SKM-1 (cell line): ENCODE data around the gene CCDC149.
"Not testable (repeated sequence)": the region's sequence is repeated elsewhere in the genome, so short reads cannot be mapped to it uniquely, and the experiment has no call there.

Experiments
- DNase-seq: peaks from one replicate; lab custom pipeline; 2025; ENCODE audit not compliant: unreplicated experiment; lab: John Stamatoyannopoulos, UW

CCDC149 gene

DNA sequence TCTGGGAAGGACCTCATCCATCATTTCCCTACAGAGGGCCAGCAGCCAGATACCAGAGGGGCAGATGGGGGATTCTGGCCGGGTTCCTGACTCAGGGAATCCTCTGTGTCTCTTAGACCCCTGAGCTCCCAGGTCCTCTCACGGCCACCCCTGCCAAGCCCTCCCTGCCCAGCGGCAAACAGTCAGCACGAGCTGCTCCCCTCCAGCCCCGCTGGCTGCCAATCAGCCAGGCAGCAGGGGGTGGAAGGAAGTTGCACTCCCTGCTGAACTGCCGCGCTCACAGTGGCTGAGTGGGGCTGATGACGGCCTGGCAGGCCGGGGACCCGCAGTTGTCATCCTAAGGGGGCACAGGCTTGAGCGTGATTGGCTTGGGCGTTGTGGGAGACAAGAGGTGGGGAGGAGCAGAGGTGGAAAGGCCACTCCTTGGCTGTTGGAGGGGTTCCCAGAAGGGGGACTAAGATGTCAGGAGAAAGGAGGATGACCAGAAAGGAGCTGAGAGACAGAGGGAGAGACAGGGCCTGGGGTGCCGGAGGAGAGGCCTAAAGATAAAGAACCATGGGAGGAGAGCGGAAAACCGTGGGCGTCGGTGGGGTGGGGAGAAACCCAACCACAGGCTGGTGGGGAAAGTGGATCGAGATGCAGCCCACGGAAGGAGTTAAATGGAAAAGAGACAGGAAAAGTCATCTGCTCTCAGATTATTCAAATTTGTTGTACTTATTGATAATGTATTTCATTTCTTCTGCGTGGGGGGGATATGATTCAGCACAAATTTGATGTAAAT lies 4.4 kb upstream of the CCDC149 start:
- DNase-seq = no peak

DNA sequence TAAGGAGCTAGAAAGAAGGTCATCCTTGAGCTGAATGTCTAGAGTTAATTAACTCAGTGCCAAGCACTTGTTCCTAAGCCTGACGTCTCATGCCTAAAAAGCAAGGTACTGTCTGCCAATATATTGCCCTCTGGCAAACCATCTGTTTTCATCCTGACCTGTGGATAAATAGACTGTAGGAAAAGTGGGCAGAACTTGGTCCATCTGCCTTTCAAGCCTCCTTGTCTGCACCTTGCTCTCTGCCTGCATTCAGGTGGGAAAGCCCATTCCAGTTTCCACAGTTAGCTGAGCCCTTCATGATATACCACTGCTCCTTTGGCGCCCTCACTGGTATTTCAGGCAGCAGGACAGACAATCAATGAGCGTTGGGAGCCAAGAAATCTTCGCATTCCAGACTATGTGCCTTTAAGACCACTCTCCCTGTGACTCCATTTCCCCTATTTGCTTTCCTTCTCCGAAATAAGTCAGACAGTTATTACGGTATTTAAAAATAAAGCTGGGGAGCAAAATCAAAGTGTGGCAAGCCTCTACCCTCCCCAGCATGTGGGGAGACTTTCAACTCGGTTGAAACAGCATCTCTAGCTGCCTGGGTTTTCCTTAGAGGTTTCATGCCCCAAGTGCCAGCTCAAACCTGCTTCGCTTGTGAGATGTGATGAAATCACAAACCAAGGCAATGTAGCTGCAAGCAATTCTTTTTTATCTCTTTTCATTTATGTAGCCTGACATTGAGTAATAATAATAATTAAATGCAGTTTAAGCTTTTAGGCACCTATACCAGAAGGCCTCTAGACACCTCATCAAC lies 2.5 kb upstream of the CCDC149 start:
- no peak for DNase-seq

DNA sequence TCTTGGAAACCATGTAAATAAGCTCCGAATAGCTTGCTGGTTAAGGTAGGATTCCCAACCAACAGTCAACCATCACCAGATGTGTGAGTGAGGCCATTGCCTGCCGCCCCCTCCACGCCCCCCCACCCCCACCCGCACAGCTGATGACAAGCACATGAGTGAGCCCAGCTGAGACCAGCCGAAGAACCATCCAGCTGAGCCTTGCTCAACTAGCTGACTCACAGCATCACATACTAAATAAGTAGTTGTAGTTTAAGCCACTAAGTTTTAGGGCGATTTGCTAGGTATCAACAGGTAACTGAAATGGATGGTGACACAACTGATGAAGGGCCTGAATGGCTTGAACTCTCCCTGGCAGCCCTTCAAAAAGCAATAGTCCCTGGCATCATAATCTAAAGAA lies 1.6 kb upstream of the CCDC149 start:
- DNase-seq = no peak

DNA sequence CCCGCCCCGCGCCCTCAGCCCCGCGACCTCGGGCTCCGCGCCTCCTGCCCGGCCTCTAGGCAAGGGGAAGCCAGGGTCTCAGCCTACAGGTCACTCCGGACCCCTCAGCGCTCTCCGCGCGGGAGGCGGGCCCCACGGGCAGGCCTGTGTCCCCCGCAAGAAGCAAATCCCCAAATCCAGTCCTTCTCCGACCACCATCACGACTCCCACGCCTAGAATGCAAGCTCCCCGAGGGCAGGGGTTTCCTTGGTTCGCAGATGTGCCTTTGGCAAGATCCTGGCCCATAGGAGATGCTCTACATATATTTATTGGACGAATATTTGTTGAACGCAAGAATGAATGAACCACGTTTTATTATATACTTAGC lies 260 bp upstream of the CCDC149 start:
- no peak for DNase-seq

DNA sequence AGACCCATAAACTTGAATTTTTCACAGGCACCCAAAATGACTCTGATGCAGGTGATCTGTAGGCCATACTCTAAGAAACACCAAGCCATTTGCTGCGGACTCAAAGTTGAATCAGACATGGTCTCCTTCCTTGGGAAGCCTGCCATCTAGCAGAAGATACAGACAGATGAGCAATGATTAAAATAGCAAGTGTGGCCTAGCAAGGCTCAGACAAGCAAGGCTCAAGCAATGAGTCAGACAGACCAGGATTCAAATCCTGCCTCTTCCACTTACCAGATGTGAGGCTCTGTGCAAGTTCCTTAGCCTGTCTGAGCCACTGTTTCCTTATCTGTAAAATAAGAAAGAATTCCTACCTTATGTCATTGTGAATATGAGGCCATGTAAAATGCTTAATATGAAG lies 2.3 kb downstream of the CCDC149 start:
- DNase-seq = no peak

DNA sequence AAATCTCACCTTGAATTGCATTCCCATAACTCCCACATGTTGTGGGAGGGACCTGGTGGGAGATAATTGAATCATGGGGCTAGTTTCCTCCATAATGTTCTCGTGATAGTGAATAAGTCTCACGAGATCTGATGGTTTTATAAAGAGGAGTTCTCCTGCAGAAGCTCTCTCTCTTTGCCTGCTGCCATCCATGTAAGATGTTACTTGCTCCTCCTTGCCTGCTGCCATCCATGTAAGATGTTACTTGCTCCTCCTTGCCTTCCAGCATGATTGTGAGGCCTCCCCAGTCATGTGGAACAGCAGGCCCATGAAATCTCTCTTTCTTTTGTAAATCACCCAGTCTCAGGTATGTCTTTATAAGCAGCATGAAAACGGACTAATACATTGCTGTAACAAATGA lies 3.2 kb downstream of the CCDC149 start:
- DNase-seq = not testable (repeated sequence)

DNA sequence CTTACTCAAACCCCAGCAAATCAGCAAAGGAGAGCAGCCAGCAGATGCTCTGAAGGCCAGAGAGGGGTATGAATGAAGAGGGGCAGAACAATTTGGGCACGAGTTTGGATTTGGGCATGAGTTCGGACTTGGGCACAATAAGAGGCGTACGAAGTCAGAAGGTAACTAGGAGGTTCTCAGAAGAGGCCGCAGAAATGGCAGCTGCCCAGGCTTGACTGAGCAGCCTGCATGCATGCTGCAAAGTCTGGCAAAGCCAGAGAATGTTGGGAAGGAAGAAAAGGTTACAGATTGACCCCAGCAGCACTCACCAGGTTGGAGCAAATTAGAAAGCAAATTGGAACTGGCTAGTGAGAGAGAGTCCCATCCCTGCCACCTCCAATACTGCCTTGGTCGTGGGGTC lies 15.2 kb downstream of the CCDC149 start:
- no peak for DNase-seq

DNA sequence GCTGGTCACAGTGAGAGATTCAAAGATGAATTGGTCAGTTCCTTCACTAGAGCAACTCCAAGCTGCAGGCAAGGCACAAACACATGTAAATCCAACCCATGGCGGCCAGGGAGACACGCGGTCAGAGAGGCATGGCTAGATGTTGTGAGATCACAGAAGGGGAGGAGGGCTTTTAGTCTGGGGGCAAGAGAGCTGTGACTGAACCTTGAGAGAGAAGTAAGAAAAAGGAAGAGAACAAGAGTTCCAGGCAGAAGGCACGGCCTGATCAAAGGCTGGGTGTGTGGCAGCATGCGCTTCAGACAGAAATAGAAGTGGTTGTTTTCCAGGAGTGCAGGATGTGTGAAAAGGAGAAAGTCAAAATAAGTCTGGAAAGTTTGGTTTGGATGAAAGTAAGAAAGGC lies 15.9 kb downstream of the CCDC149 start:
- DNase-seq = no peak

DNA sequence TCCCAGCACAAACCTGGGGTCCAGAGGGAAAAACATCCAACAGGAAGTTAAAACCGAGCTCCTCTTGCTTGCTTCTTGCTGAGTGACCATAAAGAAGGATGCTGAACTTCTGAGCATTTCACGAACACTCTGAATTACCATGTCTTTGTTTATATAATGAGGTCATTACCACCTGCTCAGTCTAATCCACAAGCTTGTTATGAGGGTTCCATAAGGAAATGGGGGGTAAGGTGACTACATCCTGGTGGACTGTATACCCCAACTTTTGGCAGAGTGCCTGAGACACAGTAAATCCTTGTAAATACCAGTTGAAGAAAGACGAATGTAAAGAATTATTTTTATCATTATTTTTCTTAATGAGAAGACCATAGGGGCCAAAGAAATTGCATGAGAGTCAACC lies 16.8 kb downstream of the CCDC149 start:
- no peak for DNase-seq

DNA sequence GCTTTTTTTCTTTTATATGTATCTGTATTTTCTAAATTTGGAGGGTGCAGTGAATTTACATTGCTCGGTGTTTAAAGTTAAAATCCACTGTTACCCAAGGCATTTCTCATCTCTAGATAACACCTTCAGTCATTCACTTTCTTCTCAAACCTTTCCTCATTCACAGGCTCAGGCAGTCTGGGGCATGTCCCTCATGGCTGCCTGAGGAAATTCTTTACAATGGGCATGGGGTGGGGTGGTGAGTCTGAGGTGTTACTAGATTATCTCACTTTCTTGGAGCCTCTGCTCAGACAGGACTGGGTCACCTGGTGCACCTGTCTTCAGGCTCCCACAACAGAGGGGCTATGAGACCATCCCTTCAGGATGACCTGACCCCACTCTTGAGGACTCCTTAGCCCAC lies 17.4 kb downstream of the CCDC149 start:
- DNase-seq = no peak

DNA sequence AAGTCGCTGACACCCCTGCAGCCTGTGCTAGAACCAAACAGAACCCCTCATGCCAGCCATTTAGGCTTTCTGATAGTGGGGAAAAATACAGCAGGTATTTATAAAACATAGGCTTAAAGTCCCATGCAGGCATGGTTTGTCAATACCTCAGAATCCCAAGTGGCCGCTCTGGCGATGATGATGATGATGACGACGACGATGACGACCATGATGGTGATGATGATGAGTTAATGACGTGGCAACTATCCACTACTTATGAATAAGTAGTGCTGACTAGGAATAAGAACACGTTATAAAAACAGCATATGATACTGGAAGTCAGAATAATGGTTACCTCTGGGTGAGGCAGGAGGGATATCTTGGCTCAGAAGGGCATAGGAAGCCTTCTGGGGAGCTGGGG lies 18.0 kb downstream of the CCDC149 start:
- no peak for DNase-seq

DNA sequence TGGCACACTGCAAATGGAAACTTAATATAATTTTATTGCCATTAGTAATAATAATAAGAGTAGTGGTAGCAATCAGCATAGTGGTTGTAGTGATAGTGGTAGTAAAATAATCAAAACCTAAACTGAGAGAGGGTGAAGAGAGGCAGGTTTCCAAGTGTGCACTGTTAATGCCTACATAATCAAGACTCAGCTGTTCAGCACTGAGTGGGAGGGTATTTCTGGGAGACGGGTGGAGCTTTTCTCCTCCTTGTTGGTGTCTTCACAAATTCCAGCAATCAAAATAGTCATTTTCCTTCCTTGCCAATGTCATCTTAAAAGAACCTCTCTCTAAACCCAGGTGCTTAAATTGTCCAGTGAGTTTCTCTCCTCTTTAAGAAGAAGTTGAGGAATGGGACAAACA lies 18.6 kb downstream of the CCDC149 start:
- no peak for DNase-seq

DNA sequence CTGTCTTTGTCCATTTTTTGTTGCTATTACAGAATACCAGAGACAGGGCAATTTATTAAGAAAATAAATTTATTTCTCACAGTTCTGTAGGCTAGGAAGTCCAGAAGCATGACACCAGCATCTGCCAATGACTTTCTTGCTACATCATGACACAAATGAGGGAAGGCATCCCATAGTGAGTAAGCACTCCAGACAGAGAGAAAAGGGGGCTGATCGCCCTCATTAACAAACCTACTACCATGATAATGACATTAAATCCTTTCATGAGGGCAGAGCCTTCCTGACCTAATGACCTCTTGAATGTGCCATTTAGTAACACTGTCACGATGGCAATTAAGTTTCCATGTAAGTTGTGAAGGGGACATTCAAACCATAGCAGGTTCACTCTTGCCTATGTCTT lies 20.1 kb downstream of the CCDC149 start:
- DNase-seq = no peak

DNA sequence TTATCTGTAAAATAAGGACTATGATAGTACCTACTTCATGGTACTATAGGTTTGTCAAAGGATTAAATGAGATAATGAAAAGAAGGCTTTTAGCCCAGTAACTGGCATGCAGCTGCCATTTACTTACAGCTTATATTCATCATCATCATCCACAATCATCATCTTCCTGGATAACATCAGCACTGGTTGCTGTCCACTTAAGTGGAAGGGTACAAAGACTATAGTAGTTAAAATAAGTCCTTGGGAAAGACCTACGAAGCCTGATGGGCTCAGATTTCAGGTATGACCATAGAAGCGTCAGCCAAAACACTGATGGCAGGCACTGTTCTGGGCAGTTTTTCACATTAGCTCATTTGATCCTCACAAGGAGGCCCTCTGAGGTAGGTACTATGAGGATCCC lies 20.6 kb downstream of the CCDC149 start:
- no peak for DNase-seq

DNA sequence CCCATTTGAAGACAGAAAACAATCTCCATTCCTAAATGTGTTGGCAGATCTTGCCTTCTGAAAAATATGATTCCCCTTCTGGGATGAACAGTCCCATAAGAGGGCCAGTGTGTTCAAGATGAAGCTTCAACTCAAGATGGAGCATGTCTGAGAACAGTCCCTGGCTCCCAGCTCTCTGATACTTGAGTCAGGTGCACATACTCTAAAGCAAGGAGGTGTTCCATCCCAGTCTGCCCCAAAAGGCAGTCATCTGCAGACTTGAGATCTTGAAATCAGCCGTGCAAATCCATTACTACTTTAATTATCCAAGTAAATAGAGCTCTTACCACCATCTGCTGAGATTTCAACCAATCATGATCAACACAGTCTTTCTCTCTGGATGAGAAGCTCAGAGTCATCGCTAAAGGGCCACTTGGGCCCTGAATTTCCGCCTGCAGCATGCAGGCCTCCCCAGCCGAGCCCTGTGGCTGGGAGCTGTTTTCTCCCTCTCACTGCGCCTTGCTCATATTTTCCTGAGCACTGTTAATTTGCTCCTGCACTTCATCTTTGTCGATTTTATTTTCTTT lies 22.2 kb downstream of the CCDC149 start:
- DNase-seq = no peak

DNA sequence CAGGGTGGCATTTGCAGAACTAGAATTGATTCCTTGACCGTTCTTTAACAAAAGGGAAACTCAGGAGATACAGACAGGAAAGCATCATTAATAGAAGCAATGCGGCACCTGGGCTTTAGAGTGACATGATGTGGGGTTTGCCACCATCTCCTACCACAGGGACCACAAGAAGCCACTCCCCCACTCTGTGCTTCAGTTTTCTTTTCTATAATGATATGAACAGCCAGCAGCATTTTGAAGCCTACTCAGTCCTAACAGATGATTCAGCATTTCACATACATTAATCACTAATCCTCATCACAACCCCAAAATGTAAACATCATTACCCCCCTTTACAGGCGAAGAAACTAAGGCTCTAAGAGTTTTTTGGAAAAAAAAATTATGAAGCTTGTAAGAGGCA lies 22.9 kb downstream of the CCDC149 start:
- no peak for DNase-seq

DNA sequence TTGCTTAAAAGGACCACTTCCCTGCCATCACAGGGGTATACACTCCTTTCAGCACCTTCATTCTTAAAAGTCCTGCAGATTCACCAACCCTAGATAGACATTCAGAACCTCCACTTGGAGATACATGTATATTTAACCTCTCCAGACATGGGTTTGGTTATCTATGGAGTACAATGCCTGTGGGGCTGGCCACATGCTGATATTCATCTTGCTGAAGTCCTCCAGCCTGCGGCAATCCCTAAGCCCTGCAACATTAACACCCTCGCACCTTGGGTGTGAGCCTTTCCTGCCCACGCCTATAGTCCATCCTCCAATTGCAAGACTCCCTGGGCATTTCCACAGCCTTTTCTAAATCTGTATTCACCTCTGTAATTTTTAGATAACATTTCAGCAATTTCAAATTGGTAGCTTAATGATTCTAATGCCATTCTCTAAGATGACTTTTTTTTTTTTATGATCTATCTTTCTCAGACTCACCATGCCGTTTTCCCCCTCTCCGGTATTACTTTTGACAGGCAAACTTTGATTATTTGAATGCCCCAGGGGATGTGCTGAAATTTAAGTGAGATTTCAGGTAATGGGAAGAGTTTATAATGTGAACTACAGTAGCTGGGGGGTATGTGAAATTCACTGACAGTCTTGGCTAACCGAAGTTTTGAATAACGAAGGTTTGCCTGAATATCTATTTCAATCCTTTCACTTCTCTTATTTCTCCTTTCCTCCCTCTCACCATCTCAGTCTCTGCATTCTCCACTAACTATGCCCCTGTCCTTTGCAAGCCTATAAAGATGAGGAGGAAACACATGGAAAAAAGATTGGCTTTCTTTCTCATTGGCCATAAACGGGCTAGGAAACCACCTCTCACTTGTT lies 24.1 kb downstream of the CCDC149 start:
- DNase-seq = no peak

DNA sequence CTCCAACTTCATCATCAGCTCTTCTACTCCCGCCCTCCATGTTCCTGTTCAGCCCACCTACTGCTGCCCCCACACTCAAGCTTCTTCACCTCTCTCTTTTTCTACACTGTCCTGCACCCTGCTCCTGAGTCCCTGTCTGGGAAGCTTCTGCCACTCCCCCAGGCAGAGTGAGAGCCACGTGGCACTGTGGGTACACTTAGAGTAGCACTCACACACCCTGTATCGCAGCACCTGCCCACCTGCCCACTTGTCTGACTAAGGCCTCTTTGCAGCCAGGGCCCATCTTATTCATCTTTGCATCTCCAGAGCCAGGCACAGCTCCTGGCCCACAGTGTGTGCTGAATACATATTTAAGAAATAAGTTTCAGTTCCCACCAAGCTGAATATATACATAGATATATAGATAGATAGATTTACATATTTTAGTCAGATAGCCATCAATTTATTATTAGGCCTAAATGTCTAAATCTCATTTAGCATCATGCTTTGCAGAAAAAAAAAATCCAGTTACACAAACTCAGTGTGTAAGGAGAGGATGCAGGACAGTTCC lies 24.9 kb downstream of the CCDC149 start:
- DNase-seq = no peak

DNA sequence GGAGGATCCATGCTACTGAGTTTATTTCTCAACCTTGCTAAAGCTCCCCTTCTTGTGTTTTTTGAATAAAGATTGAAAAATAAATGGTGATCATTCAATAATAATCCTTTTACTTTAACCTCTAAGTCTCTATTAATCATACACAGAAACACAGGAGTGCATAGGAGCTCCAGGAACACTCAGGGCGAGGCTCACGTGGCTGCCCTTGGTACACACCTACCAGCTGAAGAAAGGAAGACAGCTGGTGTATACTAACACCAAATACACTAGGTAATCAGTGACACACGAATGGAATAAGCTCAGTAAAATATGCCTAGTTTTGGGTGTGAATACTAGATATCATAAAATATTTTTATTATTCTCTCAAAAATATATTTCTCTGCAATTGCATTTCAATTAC lies 26.2 kb downstream of the CCDC149 start:
- DNase-seq = no peak

DNA sequence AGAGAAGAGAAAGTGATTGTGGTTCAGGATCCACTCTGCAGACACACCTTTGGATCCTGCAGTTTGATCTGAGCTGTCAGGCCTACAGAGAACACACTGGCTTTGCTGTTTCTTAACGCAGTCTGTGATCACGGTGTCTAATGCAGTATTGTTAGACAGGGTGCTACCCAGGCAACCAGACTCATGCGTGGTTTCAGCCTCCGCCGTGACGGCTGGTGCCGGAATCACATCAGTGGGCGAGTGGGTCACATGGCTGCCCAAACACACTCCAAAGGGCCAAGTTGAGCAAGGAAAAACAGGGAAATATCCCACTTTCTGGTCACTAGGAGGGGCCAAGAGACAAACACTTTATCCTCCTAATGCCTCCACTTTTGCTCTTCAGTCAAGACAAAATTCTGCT lies 27.5 kb downstream of the CCDC149 start:
- no peak for DNase-seq

DNA sequence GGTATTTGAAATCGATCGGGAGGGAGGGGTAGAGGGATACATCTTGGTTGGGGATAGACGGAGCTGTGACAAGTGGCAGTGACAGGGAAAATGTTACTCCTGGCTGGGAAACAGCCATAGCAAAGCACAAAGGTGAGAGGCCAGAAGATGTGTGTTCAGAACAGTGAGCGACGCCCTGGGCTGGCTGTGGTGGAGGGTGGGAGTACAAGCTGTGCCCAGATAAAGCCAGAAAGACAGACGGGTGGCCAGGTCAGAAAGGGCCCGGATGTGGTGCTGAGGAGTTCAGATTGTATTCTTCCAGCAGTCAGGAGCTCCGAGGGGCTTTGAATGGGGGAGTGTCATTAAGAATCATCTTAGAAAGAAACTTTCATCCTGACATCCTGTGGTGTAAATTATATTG lies 27.9 kb downstream of the CCDC149 start:
- DNase-seq = no peak
